ACHN (cell line): Measurements from ENCODE around the gene LUZP2.

Experiments
- DNase-seq: peaks from one replicate; pipeline ENCODE4 v3.0.0-alpha.2; 2015
- in situ Hi-C: cut with HindIII; loops from 2 replicates; pipeline ENCODE4 v1.10.0; 2017; ENCODE audit warnings: low sequenced_read_pairs, low pct_ligation_motif_present, low pct_unique_long_range_greater_than_20kb

Gene LUZP2

GRCh38 chr11:24496736-24497725, at the start of gene LUZP2:
LUZP2 (plus strand) TSS chr11:24497053.
- peak; percentile 27 for DNase-seq
- in situ Hi-C loops: no loop called here

GRCh38 chr11:24453129-24453718, 43.6 kb upstream of the LUZP2 start:
- DNase-seq: no peak
- in situ Hi-C loops: no loop called here

GRCh38 chr11:24457985-24458384, 38.9 kb upstream of the LUZP2 start:
- DNase-seq: no peak
- in situ Hi-C loops: no loop called here

- in situ Hi-C loops: no loop called here
- DNase-seq: no peak
These were observed 26.4 kb upstream of the LUZP2 start for GRCh38 chr11:24470431-24470830.

GRCh38 chr11:24471084-24471483, 25.8 kb upstream of the LUZP2 start:
- no peak for DNase-seq
- in situ Hi-C loops: no loop called here

- DNase-seq: no peak
- in situ Hi-C loops: no loop called here
These were observed 18.1 kb upstream of the LUZP2 start for GRCh38 chr11:24478718-24479117.

- in situ Hi-C loops: no loop called here
- no peak for DNase-seq
These were observed 7.4 kb upstream of the LUZP2 start for GRCh38 chr11:24489477-24489876.

- in situ Hi-C loops: no loop called here
- DNase-seq: no peak
These were observed 492 bp upstream of the LUZP2 start for GRCh38 chr11:24496386-24496735.

GRCh38 chr11:24497831-24498230, 978 bp downstream of the LUZP2 start:
- DNase-seq: no peak
- in situ Hi-C loops: no loop called here

- in situ Hi-C loops: no loop called here
- no peak for DNase-seq
These were observed 5.6 kb downstream of the LUZP2 start for GRCh38 chr11:24502425-24502824.

- in situ Hi-C loops: no loop called here
- DNase-seq: peak; percentile 15
These were observed 12.3 kb downstream of the LUZP2 start for GRCh38 chr11:24509114-24509513.

- DNase-seq: no peak
- in situ Hi-C loops: no loop called here
These were observed 14.7 kb downstream of the LUZP2 start for GRCh38 chr11:24511511-24511910.

GRCh38 chr11:24513479-24514218, 16.8 kb downstream of the LUZP2 start:
- in situ Hi-C loops: no loop called here
- DNase-seq: no peak

GRCh38 chr11:24514219-24514594, 17.4 kb downstream of the LUZP2 start:
- in situ Hi-C loops: no loop called here

GRCh38 chr11:24515632-24516031, 18.8 kb downstream of the LUZP2 start:
- no peak for DNase-seq
- in situ Hi-C loops: no loop called here

More at GRCh38 chr11:24514219-24514594, 17.4 kb downstream of the LUZP2 start:
- DNase-seq: no peak

GRCh38 chr11:24516638-24517037, 19.8 kb downstream of the LUZP2 start:
- in situ Hi-C loops: no loop called here
- no peak for DNase-seq

- no peak for DNase-seq
- in situ Hi-C loops: no loop called here
These were observed 24.7 kb downstream of the LUZP2 start for GRCh38 chr11:24521601-24522000.

GRCh38 chr11:24524156-24524555, 27.3 kb downstream of the LUZP2 start:
- DNase-seq: no peak
- in situ Hi-C loops: no loop called here

GRCh38 chr11:24531528-24531927, 34.7 kb downstream of the LUZP2 start:
- DNase-seq: no peak

More at GRCh38 chr11:24531528-24531927, 34.7 kb downstream of the LUZP2 start:
- in situ Hi-C loops: no loop called here
